HCT116 (cell line): Measurements from ENCODE around the gene KLRG1. TPM values are rescaled to one million over a fixed set of nuclear protein-coding genes. Genes with fewer than 3 reads are reported as not detected.

Experiments used
- ATAC-seq: fragments of 200-7000 bp; cut with Tn5 transposase; 2 replicates; pipeline ENCODE4 v1.9.1; 2020; ENCODE audit warnings: mild to moderate bottlenecking, moderate library complexity
- BruUV-seq: library from RNA; stranded (reverse); fragments of 400-500 nt; replicated peaks from 2 replicates; lab custom pipeline; 2021; lab: Mats Ljungman, UMichigan
- CTCF ChIA-PET: fragments of 300-600 bp; sonication (Branson Sonifier 250); formaldehyde crosslinking; loops from one replicate; lab custom pipeline; 2021; ENCODE audit warnings: antibody characterized with exemption; lab: Charles Lee
- POLR2A ChIA-PET: fragments of 300-600, 350-600 bp; sonication (Branson Sonifier 250); formaldehyde crosslinking; loops from one replicate; lab custom pipeline; 2021; ENCODE audit warnings: antibody characterized with exemption; lab: Charles Lee
- RAD21 ChIA-PET, 2 experiments: fragments of 300-600 bp; sonication (Branson Sonifier 250); formaldehyde crosslinking; loops; one replicate each; lab custom pipeline; 2023; ENCODE audit warnings: low total read pairs in 2 of 2; ENCODE audit not compliant: uncharacterized antibody in 2 of 2, unreplicated experiment in 2 of 2, low non-redundant PET in 1 of 2; lab: Charles Lee
- DNase-seq: peaks from one replicate; pipeline ENCODE4 v3.0.0-alpha.2; 2010; ENCODE audit warnings: low read depth, low spot score
- H2AFZ ChIP-seq: fragments of 200-600 bp; shearing (Covaris generic), sonication (generic); 2 replicates; pipeline ENCODE4 v1.6.1; 2017; ENCODE audit warnings: low read depth, mixed run types, mixed read lengths, antibody characterized with exemption, low read length; ENCODE audit not compliant: poor library complexity, severe bottlenecking
- H3K27ac ChIP-seq: 2 replicates; pipeline ENCODE4 v1.5.1; 2012; ENCODE audit warnings: low read depth, low read length
- H3K27me3 ChIP-seq: fragments of 200-600 bp; sonication (generic); 2 replicates; pipeline ENCODE4 v1.6.1; 2016; ENCODE audit warnings: mixed run types, low read length, mixed read lengths; ENCODE audit not compliant: insufficient read depth
- H3K36me3 ChIP-seq, 2 experiments: fragments of 200-500 bp in 1 of 2; fragments of 200-600 bp in 1 of 2; sonication (Bioruptor generic) in 1 of 2; sonication (generic) in 1 of 2; 2 replicates each; pipeline versions ENCODE4 v1.5.1 to v1.6.1; 2014 to 2016; ENCODE audit warnings: low read length in 2 of 2, inconsistent platforms in 1 of 2, mixed read lengths in 1 of 2, mixed run types in 1 of 2; ENCODE audit not compliant: insufficient read depth in 2 of 2, control insufficient read depth in 1 of 2
- H3K4me1 ChIP-seq, 2 experiments: fragments of 200-600 bp in 1 of 2; sonication (generic) in 1 of 2; 2 replicates each; pipeline versions ENCODE4 v1.5.1 to v1.6.1; 2012 to 2017; ENCODE audit warnings: low read length in 2 of 2, inconsistent platforms in 1 of 2, mild to moderate bottlenecking in 1 of 2, mixed read lengths in 1 of 2, mixed run types in 1 of 2, moderate library complexity in 1 of 2; ENCODE audit not compliant: insufficient read depth in 2 of 2, control insufficient read depth in 1 of 2
- H3K4me2 ChIP-seq: fragments of 200-600 bp; sonication (generic); 2 replicates; pipeline ENCODE4 v1.6.1; 2017; ENCODE audit warnings: mixed run types, low read length, mixed read lengths
- H3K4me3 ChIP-seq, 2 experiments: fragments of 200-600 bp in 1 of 2; sonication (generic) in 1 of 2; replicated peaks in 1 of 2; 2 replicates each; pipeline ENCODE4 v1.5.1; 2011 to 2016; ENCODE audit warnings: low read length in 2 of 2, control low read depth in 1 of 2, low read depth in 1 of 2, mild to moderate bottlenecking in 1 of 2, mixed read lengths in 1 of 2, mixed run types in 1 of 2
- H3K79me2 ChIP-seq: fragments of 200-600 bp; sonication (generic); 2 replicates; pipeline ENCODE4 v1.6.1; 2017; ENCODE audit warnings: mild to moderate bottlenecking, mixed run types, low read length, moderate library complexity, mixed read lengths; ENCODE audit not compliant: insufficient read depth
- H3K9ac ChIP-seq: fragments of 200-600 bp; sonication (generic); 2 replicates; pipeline ENCODE4 v1.6.1; 2016; ENCODE audit warnings: low read length, mixed read lengths
- H3K9me2 ChIP-seq: fragments of 200-600 bp; sonication (generic), shearing (Covaris generic); 2 replicates; pipeline ENCODE4 v1.6.1; 2017; ENCODE audit warnings: mixed run types, mild to moderate bottlenecking, moderate library complexity; ENCODE audit not compliant: insufficient read depth
- H3K9me3 ChIP-seq, 2 experiments: fragments of 200-500 bp in 1 of 2; fragments of 200-600 bp in 1 of 2; sonication (Bioruptor generic) in 1 of 2; sonication (generic) in 1 of 2; 2 replicates each; pipeline ENCODE4 v1.6.1; 2014 to 2017; ENCODE audit warnings: low read length in 2 of 2, mixed read lengths in 2 of 2, inconsistent platforms in 1 of 2, low read depth in 1 of 2, mild to moderate bottlenecking in 1 of 2, mixed run types in 1 of 2, moderate library complexity in 1 of 2; ENCODE audit not compliant: control insufficient read depth in 1 of 2, insufficient read depth in 1 of 2
- H4K20me1 ChIP-seq: fragments of 200-600 bp; sonication (generic), shearing (Covaris generic); 2 replicates; pipeline ENCODE4 v1.6.1; 2017; ENCODE audit warnings: mixed run types, mild to moderate bottlenecking, moderate library complexity; ENCODE audit not compliant: insufficient read depth
- ATF3 ChIP-seq: IDR thresholded peaks from 2 replicates; pipeline ENCODE4 v1.6.1; 2012
- CBX3 ChIP-seq: IDR thresholded peaks from 2 replicates; pipeline ENCODE4 v1.6.1; 2012; ENCODE audit warnings: low read depth
- ELF1 ChIP-seq: IDR thresholded peaks from 2 replicates; pipeline ENCODE4 v1.6.1; 2012; ENCODE audit warnings: low read depth, borderline replicate concordance
- EZH2 ChIP-seq: fragments of 200-600 bp; sonication (generic); IDR thresholded peaks from 2 replicates; pipeline ENCODE4 v1.6.1; 2017; ENCODE audit warnings: antibody characterized with exemption, mixed run types
- EZH2phosphoT487 ChIP-seq: fragments of 200-600 bp; IDR thresholded peaks from 2 replicates; pipeline ENCODE4 v1.6.1; 2018; ENCODE audit warnings: antibody characterized with exemption, borderline replicate concordance
- FOSL1 ChIP-seq: IDR thresholded peaks from 2 replicates; pipeline ENCODE4 v1.6.1; 2012; ENCODE audit warnings: low read depth
- MAX ChIP-seq: IDR thresholded peaks from 2 replicates; pipeline ENCODE4 v1.6.1; 2012
- POLR2AphosphoS5 ChIP-seq: IDR thresholded peaks from 2 replicates; pipeline ENCODE4 v1.6.1; 2011; ENCODE audit warnings: mild to moderate bottlenecking, low read depth, low read length, moderate library complexity
- SP1 ChIP-seq: IDR thresholded peaks from 2 replicates; pipeline ENCODE4 v1.6.1; 2012; ENCODE audit warnings: low read depth
- SRF ChIP-seq: IDR thresholded peaks from 2 replicates; pipeline ENCODE4 v1.6.1; 2012; ENCODE audit warnings: low read depth
- TCF7L2 ChIP-seq: IDR thresholded peaks from 2 replicates; pipeline ENCODE4 v1.7.0; 2011; ENCODE audit warnings: borderline replicate concordance, inconsistent platforms; ENCODE audit not compliant: insufficient read depth, insufficient read length; ENCODE audit errors: extremely low read depth
- ZFX ChIP-seq: fragments of 450-650 bp; IDR thresholded peaks from 2 replicates; pipeline ENCODE4 v1.6.1; 2017
- intact Hi-C: fragments of 100-400 bp; cut with micrococcal nuclease; formaldehyde crosslinking; loops from 2 replicates; pipeline ENCODE4 v1.10.0; 2022
- total RNA-seq: library from RNA; stranded (reverse); gene quantifications from one replicate; pipeline ENCODE4 v1.2.1, GENCODE V29; 2021; ENCODE audit not compliant: unreplicated experiment

Gene KLRG1
- total RNA-seq, 1 experiment from 2014 or later: 1.5 TPM

GRCh38 chr12:9051158-9051550, 61.8 kb downstream of the KLRG1 start:
- no peaks in the 10 kb centered on the region for H3K4me1 ChIP-seq
- no peak for TF ChIP-seq TCF7L2
- TF ChIP-seq ATF3: no peak
- TF ChIP-seq CBX3: no peak
- no peak for TF ChIP-seq EZH2phosphoT487
- no peak for TF ChIP-seq POLR2AphosphoS5
- no peak for TF ChIP-seq MAX
- no peak for TF ChIP-seq EZH2
- no peak for TF ChIP-seq SP1
- no peak for TF ChIP-seq FOSL1
- no peak for TF ChIP-seq ZFX
- TF ChIP-seq SRF: no peak
- TF ChIP-seq, all 23 proteins: peak for 0
- H3K9ac ChIP-seq: no peak overlapping the region
- H3K4me2 ChIP-seq: no peak overlapping the region
- no peak overlapping the region for H3K27ac ChIP-seq
- DNase-seq (no peak), ATAC-seq (no peak)
- POLR2A ChIA-PET: no interaction called here
- H3K9me3 ChIP-seq: no peaks in the 10 kb centered on the region
- RAD21 ChIA-PET: interaction anchor here in 1 of 2 experiments (1.9 kb wide), 1 partner anchor 394 kb away, joined by 9 read pairs; no protein-coding TSS in a partner anchor
- BruUV-seq: no TSS peak
- H4K20me1 ChIP-seq: no peaks in the 10 kb centered on the region
- H3K9me2 ChIP-seq: no peaks in the 10 kb centered on the region
- CTCF ChIA-PET: interaction anchor here (0.6 to 3.4 kb wide), 4 partner anchors 12 to 507 kb away, joined by 3 to 28 read pairs (median 15); no protein-coding TSS in a partner anchor
- no peak overlapping the region for H2AFZ ChIP-seq
- H3K27me3 ChIP-seq: peaks cover 6% of the 10 kb centered on the region; the same call in 1 of the 2 replicates
- no peaks in the 10 kb centered on the region for H3K79me2 ChIP-seq
- no peak overlapping the region for H3K4me3 ChIP-seq
- intact Hi-C loops: no loop called here
- no peaks in the 10 kb centered on the region for H3K36me3 ChIP-seq

- H3K9me2 ChIP-seq: no peaks in the 10 kb centered on the region
- H3K79me2 ChIP-seq: no peaks in the 10 kb centered on the region
- POLR2A ChIA-PET: no interaction called here
- no peak overlapping the region for H3K9ac ChIP-seq
- ATAC-seq: no peak
- no peak for DNase-seq
- H3K4me1 ChIP-seq: no peaks in the 10 kb centered on the region
- RAD21 ChIA-PET: no interaction called here
- BruUV-seq: no TSS peak
- no peak overlapping the region for H3K4me2 ChIP-seq
- TF ChIP-seq ELF1: no peak
- TF ChIP-seq ATF3: no peak
- no peak for TF ChIP-seq FOSL1
- TF ChIP-seq SP1: no peak
- TF ChIP-seq EZH2: no peak
- no peak for TF ChIP-seq EZH2phosphoT487
- no peak overlapping the region for H2AFZ ChIP-seq
- H3K36me3 ChIP-seq: no peaks in the 10 kb centered on the region
- no peak overlapping the region for H3K4me3 ChIP-seq
- H3K9me3 ChIP-seq: no peaks in the 10 kb centered on the region
- CTCF ChIA-PET: no interaction called here
- peaks cover 6% of the 10 kb centered on the region; the same call in 1 of the 2 replicates for H3K27me3 ChIP-seq
- no peak overlapping the region for H3K27ac ChIP-seq
- H4K20me1 ChIP-seq: no peaks in the 10 kb centered on the region
- intact Hi-C loops: no loop called here
Measured at GRCh38 chr12:9052610-9053009, 63.3 kb downstream of the KLRG1 start.
